Kasumi-1 (cell line): ENCODE results near the gene GLYR1.

ENCODE experiments used
- DNase-seq, 2 experiments: peaks; one replicate each; lab custom pipeline; 2025; lab: John Stamatoyannopoulos, UW

GLYR1 gene

DNA sequence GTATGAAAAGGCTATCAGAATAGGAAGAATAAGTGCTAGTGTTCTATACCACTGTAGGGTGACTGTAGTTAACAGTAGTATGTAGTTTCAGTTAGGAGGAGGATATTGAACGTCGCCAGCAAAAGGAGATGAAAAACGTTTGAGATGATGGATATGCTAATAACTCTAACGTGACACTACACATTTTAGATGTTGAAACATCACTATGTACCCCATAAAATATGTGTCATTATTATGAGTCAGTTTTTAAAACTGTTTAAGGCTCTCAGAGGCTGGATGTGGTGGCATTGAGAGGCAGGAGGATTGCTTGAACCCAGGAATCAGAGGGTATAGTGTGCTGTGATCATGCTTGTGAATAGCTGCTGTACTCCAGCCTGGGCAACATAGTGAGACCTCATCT lies 32.0 kb upstream of the GLYR1 start:
- DNase-seq = no peak

DNA sequence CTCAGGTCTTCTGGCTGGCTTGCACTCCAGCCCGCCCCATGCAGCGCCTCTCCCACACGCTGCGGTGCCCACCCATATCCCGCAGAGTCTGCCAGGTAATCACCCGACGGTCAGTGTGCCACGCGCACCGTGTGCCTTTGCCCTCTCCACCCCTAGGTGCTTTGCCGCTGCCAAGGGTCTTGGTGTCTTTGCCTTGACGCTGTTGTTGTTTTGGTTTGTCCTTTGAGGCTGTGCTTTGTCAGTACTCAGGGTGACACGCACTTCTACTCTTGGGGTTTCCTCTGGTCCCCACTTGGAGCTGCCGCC lies 30.2 kb upstream of the GLYR1 start:
- DNase-seq = no peak

DNA sequence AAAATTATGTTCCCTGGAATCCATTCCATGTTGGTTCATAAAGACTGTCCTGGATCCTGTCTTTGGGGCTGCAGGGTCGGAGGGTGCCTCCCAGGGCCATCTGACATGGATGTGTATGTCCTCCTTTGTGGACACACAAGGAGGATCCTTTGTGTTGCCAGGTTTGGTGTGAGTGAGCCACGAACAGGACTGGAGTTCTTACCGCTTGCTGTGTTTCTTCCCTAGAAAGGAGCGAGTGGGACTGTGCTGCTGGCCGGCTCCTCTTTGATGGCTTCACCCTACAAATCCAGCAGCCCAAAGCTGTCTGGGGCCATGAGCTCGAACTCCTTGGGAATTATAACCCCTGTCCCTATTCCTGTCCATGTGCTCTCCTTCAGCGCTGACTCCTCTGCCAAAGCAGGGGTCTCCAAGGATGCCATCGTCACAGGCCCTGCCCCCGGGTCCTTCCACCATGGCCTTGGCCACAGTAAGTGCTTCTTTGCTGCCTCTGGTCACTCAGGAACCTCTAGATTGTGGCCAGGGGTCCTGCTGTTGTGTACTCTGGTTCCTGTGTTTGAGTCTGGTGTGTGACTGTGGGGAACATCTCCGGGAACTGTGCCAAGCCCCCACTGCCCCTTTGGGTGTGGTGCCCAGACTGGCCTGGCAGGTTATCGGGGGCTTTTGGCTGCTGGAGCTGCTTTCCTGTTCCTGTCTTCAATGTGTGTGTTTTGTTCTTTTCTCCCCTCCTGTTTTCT lies 29.7 kb upstream of the GLYR1 start:
- no peak for DNase-seq

DNA sequence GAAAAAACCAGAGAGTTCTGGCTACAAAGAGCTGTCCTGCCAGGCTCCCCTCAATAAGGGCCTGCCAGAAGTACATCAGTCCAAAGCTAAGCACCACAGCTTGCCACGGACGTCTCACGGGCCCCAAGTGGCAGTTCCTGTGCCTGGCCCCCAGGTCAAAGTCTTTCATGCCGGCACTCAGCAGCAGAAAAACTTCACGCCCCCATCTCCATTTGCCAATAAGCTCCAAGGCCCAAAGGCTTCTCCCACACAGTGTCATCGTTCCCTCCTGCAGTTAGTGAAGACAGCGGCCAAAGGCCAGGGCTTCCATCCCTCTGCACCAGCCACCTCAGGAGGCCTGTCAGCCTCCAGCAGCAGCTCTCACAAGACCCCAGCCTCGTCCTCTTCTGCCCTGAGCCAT lies 27.6 kb upstream of the GLYR1 start:
- DNase-seq = no peak

DNA sequence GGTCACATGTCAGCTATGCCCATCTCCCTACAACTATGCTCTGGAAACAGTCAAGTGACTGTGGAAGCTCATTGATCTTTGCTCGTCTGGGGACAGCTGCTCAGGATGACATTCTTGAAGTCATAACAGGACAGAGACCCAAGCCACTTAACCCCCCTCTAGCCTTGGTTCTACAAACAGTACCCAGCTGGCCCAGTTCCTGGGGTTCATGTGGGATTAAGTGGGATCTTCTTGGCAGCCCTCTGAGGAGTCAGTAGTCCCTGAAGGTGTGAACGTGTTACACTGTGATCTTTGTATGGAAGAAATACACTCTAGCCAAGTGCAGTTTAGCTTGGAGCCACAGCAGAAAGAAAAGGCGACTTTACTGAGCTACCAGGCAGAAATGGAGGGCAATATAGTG lies 26.0 kb upstream of the GLYR1 start:
- no peak for DNase-seq

DNA sequence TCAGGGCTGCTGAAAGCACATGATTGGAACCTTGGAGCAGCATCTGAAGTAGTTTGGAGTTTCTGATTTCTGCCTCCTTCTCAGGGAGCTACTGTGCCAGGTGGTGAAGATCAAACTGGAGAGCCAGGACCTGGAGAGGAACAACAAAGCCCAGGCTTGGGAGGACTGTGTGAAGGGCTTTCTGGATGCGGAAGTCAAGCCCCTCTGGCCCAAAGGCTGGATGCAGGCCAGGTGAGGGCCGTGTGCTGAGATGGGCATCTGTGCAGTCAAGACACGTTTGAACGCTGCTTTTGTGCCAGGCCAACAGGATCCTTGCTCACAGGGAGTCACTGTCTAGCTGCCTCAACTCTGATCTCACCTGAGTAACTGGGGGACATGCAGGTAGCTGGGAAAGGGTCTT lies 24.0 kb upstream of the GLYR1 start:
- DNase-seq = no peak

DNA sequence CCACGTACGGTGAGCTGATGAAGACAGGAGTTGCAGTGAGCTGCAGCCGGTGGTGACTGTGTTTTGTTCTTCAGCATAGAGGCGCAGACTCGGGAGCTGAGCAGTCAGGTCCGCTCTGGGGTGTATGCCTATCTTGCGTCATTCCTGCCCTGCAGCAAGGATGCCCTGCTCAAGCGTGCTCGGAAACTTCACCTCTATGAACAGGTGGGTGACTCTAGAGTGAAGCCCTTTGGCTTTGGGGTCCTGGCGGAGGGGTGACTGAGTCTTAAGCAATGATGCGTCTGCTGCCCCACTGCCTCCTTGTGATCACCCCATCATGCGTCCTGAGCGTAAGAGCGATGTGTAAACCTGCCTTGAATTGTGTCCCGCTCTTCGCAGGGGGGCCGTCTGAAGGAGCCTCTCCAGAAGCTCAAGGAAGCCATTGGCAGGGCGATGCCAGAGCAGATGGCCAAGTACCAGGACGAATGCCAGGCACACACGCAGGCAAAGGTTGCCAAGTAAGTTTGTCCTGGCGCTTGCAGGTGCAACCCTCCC lies 23.1 kb upstream of the GLYR1 start:
- DNase-seq = no peak

DNA sequence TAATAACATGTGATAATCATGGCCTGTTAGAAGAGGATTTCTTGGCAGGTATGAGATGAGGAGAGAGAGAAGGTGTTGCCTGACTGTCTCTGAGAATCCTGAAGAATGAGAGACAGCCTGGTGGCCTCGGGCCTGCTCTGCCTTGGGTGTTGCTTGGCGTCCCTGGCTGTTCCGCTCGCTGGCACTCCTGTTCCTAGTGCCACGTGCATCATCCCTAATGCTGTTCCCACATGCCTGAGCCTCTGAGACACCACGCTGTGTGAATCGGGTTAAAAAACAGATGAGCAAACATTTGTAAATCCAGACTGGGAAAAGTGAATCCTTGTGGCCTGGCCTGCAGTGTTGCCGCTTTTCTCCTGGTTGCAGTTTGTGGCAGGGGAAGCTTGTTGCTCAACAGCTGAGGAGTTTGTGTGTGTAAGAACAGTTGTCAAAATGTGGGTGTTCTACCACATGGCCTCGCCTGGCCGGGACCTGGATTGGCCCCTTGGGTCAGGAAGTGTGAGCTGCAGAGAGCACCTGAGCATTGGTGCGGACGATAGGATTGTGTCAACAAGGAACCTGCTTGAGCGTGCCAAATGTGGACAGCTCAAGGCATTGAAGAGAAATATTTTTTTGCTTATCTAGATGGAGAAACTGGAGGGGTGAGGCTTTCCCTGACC lies 22.2 kb upstream of the GLYR1 start:
- DNase-seq = no peak

DNA sequence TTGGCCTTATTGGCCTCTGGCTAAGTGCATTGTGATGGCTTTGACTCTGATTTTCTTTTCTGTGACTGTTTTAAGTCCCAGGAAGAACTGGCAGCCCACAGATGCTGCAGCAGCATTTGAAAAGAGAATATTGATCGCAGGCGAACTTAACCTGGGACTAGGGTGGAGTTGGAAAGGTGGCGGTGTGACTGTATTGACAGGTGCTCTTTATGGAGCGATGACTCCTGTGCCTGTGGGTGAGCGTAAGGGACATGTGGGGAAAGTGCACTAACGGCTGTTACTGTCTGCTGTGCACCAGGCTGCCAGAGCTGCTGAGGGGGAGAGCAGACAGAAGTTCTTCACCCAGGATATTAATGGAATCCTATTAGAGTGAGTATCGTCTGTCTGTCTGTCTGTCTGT lies 21.4 kb upstream of the GLYR1 start:
- DNase-seq = no peak

DNA sequence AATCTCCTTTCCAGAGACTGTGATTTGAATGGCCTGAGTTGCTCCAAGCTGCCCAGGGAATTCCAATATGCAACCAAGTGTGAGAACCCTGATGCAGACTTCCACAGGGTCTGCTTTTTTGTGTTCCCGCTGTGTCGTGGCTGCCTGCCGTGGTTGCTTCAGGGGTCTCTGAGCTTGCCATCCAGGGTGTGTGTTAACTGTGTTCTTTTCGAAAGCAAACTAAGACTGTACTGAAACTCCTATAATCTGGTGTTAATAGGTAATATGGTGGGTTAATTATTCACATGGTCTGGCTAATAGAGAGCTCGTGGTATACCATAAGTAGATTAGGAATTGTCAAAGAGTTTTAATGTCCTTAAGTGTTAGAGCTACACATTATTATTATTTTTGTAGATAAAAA lies 20.9 kb upstream of the GLYR1 start:
- DNase-seq = no peak

DNA sequence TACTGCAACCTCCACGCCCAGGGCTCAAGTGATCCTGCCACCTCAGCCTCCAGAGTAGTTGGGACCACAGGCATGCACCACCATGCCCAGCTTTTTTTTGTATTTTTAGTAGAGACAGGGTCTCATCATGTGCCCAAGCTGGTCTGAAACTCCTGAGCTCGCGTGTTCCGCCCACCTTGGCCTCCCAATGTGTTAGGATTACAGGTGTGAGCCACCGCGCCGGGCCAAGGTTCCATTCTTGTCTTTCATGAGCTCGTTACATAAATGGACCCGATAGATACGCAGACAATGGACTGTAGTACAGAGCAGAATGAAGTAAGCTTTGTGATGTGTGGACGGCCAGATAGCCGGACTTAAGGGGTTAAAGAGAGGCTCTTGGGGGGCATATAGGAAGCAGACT lies 19.5 kb upstream of the GLYR1 start:
- no peak for DNase-seq

DNA sequence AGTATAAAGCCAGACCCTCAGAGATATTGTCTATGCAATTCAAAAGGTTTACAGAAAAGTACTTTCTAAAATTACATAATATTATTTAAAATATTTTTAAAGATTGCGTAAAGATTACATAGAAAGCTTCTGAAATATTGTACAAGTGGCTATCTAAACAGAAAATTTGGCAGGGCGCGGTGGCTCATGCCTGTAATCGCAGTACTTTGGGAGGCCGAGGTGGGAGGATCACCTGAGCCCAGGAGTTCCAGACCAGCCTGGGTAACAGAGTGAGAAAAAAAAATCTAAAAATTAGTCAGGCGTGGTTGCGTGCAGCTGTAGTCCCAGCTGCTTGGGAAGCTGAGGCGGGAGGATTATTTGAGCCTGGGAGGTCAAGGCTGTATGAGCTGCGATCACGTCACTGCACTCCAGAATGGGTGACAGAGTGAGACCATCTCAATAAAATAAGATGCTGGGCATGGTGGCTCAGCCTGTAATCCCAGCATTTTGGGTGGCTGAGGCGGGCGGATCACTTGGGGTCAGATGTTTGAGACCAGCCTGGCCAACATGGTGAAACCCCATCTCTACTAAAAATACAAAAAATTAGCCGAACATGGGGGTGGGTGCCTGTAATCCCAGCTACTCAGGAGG lies 18.3 kb upstream of the GLYR1 start:
- DNase-seq = no peak

DNA sequence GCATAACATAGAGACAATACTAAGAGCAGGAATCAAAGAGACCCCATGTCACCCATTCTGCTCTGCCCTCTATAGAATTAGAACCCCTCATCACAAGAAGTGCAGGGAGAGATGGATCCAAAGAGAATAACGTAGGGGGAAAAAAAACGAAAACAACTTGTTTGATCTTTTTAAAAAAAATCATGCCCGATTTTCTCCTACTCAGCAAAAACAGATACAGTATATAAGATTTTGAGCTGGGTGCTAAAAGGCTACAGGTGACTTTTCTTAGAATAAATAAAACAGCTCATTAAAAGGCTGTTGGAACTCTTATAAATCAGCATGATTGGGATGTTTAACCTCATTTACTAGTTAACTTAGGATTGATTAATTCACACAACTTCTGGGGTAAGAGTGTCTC lies 17.6 kb upstream of the GLYR1 start:
- no peak for DNase-seq

DNA sequence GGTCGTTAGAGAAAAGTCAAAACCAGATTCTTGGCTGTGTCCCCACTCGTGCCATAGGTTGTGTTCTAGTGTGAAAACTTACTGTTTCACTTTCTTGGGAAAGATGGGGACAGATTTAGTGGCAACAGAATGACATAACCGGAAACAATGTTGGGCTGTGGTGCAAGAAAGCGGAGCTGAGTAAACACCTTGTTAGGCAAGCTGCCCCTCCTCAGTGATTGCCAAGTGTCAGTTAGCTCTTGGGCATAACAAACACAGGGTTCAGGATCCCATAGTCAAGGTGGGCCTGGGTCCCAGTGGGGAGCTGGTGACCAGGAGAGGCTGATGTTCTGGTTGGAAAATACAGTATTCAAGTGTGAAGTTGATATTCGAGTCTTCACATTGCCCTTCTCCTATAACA lies 15.6 kb upstream of the GLYR1 start:
- DNase-seq = no peak

DNA sequence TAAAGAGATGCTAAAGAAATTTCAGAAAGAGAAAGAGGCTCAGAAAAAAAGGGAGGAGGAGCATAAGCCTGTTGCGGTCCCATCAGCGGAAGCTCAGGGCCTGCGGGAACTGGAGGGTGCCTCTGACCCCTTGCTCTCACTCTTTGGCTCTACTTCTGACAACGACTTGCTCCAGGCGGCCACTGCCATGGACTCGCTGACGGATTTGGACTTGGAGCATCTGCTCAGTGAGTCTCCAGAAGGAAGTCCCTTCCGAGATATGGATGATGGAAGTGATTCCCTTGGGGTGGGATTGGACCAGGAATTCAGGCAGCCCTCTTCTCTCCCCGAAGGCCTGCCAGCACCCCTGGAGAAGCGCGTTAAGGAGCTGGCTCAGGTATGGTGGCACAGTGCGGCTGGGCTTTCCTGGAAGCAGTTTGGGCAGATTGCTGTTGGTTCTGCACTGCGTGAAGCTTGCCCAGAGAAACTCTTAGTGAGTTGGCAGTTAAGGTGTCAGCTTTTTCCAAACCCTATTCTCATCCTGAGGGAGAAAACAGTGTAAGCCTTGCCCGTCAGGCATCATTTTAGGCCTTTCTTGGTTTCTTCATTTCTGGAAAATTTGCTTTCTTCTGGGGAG lies 13.7 kb upstream of the GLYR1 start:
- DNase-seq = no peak

DNA sequence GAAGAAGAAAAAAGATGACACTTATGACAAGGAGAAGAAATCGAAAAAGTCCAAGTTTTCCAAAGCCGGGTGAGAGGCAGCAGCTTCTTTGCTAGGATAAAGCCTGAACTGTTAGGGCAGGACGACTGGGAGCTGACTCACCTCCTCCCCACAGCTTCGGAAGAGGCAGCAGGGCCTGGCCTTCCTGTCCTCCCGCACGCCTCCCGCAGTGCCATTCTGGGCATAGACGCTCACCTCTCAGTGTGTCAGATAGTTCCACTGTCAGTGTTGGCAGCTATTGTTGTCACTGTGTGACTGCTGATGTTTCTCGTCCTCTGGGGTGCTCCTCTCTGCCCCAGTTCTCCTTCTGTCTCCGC lies 12.8 kb upstream of the GLYR1 start:
- DNase-seq = no peak

DNA sequence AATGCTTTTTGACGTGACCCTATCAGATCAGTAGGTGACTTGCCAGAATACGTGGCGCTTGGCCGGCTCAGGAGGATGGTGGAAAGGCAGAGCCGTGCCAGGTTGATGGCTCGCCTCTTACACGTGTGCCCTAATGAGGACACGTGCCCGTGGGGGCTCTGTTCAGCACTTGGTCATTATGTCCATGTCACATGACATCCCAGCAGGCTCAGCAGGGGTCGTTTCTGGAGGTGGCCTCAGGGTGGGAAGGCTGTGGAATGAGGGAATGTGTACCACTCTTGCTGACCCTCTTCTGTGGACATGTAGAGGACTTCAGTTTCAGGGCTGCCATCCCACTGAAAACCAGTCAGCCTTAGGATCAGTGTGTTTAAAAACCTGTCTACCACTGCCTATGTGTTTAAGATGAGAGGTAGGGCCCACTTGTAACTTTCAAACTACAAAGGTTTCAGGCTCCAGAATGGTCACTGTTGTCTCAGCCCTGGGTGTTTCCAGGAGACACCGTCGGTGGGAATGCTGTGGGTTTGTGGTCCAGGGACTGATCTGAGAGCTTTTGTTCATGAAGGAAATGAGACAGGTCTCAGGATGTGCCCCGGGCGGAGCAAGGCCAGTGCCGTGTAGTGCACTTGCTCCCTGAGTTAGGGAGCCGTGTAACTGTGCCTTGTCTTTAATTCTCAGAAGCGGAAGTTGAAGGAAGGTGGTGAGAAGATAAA lies 12.3 kb upstream of the GLYR1 start:
- DNase-seq = no peak

DNA sequence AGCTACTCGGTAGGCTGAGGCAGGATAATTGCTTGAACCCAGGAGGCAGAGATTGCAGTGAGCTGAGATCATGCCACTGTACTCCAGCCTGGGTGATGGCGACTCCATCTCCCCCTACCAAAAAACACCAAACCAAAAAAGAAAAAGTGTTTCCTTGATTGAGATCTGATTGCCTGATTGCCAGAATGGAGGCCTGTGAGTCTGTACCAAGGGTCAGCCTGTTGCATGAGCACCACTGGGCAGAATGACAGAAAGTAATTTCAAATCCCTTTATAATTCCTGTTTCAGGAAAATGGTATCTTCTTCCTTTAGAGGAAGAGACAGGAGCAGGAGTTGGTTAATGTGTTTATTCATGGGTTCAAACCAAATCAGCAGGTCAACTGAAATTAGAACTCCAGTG lies 8.7 kb upstream of the GLYR1 start:
- DNase-seq = no peak

DNA sequence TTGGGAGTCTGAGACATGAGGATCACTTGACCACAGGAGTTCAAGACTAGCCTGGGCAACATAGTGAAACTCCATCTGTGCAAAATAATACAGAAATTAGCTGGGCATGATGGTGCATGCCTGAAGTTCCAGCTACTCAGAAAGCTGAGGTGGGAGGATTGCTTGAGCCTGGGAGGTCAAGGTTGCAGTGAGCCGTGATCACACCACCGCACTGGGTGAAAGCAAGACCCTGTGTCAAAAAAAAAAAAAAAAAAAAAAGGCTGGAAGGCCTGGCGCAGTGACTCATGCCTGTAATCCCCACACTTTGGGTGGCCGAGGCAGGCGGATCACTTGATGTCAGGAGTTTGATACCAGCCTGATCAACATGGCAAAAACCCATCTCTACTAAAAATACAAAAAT lies 8.3 kb upstream of the GLYR1 start:
- DNase-seq = no peak

DNA sequence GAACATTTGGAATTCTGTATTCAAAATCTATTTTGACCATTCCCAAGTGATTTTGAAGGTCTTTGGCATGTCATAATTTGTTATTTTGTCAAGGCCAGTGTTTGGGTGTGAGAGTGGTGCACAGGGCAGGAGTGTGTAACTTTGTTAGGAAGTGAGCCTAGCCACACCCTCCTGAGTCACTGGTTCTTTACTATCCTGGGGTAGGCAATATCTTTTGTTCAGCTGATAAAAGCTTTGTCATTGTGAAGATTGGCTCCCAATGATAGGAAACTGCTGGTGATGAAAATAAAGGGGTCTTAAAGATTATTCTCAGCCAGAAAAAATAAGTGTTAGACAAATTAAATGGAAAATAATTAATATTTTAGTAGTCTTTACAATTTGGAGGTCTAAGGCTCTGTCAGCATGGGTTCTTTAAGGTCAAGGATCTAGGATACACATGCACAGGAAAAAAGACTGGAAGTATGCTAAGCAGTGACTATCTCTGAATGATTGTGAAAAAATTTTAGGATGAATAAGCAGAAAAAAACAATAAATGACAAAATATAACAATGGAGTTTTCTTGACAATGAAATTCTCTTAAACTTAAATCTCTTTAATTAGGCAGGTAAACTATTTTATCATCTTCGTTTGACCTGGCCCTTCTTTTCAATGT lies 5.3 kb upstream of the GLYR1 start:
- no peak for DNase-seq

DNA sequence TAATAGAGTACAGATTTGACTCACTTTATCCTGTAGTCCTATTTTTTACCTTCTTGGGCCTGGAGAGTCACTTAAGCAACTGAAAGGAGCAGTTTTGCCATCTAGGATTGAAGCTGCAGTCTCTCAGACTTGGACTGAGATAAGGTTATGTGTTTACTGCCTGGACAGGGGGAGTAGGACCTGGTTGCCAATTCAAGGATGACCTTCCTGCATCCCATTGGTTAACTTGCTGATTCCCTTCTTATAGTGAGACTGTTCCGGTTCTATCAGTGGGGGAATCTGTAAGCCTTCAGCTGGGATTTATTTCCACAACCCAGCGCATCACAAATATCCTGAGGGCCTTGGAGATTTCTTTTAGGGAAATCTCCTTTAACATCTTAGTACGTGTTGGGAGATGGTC lies 3.1 kb upstream of the GLYR1 start:
- no peak for DNase-seq
